Heart left ventricle (tissue), 13 donors: ENCODE results near the gene RFX3.

Experiments used
- CTCF ChIP-seq, 12 donors: fragments of 200-600 bp; sonication (generic) in 4 of 12; IDR thresholded peaks; one replicate each; pipeline versions ENCODE4 v1.5.0 to v1.8.0; 2018 to 2022; ENCODE audit warnings: antibody characterized with exemption in 12 of 12, mild to moderate bottlenecking in 5 of 12
- POLR2A ChIP-seq, 2 donors: fragments of 450-650 bp; IDR thresholded peaks; one replicate each; pipeline ENCODE4 v1.6.1; 2017; ENCODE audit warnings: antibody characterized with exemption in 2 of 2, mild to moderate bottlenecking in 2 of 2, moderate library complexity in 2 of 2
- donor health status: ischemic (EF 13 %, LVEDD 7.1; RV severe dilation, severe dysfunction).
- donor health status: DM: no; HTN: yes; CAD: no.
- donor health status: DM: no; HTN: no; CAD: no.
- donor health status: ischemic (EF 25% LVEDD 6.9; RV normal size, moderate dysfunction).
- donor health status: ischemic (EF 25% LVEDD 5.7; RV mildly dilated, moderate dysfunction).
- donor health status: ischemic (EF 35%, LVEDD 5.7; RV mildly dilated, moderate dysfunction).
- donor health status: nonischemic (EF 11% LVEDD 7.7; RV severe dilation, severe dysfunction).
- donor health status: DM: yes; HTN: yes; CAD: no.
- donor health status: PGD.
- donor health status: ischemic (EF 29% LVEDD 5.4; RV normal size, mild dysfunction).
- donor health status: nonischemic (EF 23%, LVEDD 6.1; RV moderate dilation, normal function).

GRCh38 chr9:3329361-3329760 lies 196.4 kb downstream of the RFX3 start:
- TF ChIP-seq POLR2A (IDR thresholded peaks at IDR 0.05), result no peak
- TF ChIP-seq CTCF (IDR thresholded peaks at IDR 0.05), result no peak
